Measurements from ENCODE around the gene SKOR2. TPM values are rescaled to one million over a fixed set of nuclear protein-coding genes. Genes with fewer than 3 reads are reported as not detected.

SKOR2 gene
- total RNA-seq, 4 donors from 2014 or later, result not detected

DNA sequence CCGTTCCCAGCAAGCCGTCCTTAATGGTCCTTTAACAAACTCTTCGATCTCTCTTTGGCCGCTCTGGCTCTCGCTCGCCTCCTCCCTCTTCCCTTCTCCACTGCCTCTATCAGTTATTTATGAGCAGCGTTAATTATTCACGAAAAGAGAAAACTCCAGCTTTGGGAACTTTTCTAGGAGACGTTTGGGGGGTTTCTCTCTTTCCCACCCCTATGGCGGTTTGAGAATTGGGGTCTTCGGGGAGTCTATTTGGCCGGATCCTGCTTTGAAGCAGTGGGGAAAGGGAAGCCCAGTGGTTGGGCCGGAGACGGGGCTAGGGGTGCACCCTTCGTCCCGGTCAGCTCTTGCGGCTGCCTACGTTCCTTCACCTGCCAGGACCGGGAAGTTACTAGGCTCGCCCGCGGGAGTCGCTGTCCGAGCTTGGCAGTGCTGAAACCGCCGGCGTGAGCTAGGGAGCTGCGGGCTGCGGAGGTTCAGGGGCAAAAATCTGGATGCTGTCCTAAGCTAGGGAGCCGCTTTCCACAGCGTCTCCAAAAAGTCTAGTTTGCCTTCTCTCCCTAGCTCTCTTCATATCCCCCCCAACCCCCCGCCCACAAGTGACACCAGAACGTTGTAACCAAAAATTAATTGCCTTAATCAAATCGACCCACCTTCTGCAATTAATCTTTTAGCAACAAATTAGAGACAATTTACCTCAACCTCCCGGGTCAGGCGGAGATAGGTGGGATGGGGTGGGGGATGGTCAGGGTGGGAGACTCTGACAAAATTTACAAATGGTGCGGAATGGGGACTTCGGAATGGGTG lies 8.9 kb upstream of the SKOR2 start:
- Histone ChIP-seq H3K27ac (no peak overlapping the region), H3K36me3 (no peaks in the 10 kb centered on the region), H3K9me3 (peaks cover 0 to 8% (median 0%) of the 10 kb centered on the region in 3 donors), H3K27me3 (peaks cover 6 to 100% (median 24%) of the 10 kb centered on the region in 4 donors), H3K4me3 (no peak overlapping the region), H3K4me1 (peaks cover 0 to 28% (median 8%) of the 10 kb centered on the region in 3 donors)
- DNase-seq, result no peak
- TF ChIP-seq, protein P1, sequence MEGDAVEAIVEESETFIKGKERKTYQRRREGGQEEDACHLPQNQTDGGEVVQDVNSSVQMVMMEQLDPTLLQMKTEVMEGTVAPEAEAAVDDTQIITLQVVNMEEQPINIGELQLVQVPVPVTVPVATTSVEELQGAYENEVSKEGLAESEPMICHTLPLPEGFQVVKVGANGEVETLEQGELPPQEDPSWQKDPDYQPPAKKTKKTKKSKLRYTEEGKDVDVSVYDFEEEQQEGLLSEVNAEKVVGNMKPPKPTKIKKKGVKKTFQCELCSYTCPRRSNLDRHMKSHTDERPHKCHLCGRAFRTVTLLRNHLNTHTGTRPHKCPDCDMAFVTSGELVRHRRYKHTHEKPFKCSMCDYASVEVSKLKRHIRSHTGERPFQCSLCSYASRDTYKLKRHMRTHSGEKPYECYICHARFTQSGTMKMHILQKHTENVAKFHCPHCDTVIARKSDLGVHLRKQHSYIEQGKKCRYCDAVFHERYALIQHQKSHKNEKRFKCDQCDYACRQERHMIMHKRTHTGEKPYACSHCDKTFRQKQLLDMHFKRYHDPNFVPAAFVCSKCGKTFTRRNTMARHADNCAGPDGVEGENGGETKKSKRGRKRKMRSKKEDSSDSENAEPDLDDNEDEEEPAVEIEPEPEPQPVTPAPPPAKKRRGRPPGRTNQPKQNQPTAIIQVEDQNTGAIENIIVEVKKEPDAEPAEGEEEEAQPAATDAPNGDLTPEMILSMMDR (IDR thresholded peaks at IDR 0.05), result no peak
- no peak for TF ChIP-seq POLR2A (IDR thresholded peaks at IDR 0.05)
- intact Hi-C loops (cut with DNase I), result no loop called here
- 14 to 20% methylated on average over 13 to 18 of the region's 38 CpGs for WGBS, 2 donors

DNA sequence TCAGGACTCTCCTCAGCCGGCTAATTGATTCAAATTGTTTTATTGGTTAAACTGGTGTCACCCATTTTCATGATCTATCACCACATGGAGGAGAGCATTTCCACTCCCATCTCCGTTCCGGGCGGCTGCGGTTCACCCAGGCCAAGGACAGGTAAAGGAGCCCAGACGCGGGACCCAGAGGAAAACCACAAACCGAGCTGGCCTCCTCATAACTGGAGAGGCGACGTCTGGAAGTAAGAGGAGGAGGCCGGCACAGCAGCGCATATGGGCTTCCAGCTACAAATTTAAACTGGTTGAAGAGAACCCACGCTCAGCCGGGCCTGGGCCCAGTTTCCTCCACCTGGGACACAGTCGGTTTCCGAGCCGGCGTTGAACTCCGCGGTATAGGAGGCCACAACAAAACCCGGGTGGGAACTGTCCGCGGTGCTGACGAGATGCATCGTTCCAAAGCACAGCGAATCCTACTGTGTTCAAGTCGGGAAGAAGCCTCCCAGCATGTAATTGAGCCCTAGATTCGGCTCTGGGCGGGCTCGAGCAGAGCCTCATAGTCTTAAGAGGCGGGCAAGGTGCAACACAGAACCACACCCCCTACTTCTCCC lies 3.0 kb upstream of the SKOR2 start:
- intact Hi-C loops (cut with DNase I), result loop anchor here (10.0 kb wide), 1 partner anchor 60 kb away; no protein-coding TSS in a partner anchor
- no peak for TF ChIP-seq POLR2A (IDR thresholded peaks at IDR 0.05)
- TF ChIP-seq, protein P1 (IDR thresholded peaks at IDR 0.05), result no peak
- Histone ChIP-seq H3K4me1 (no peaks in the 10 kb centered on the region), H3K27ac (no peak overlapping the region), H3K36me3 (no peaks in the 10 kb centered on the region), H3K4me3 (no peak overlapping the region), H3K9me3 (peaks cover 0 to 4% (median 0%) of the 10 kb centered on the region in 3 donors), H3K27me3 (peaks cover 11 to 100% (median 15%) of the 10 kb centered on the region in 4 donors)
- WGBS, 2 donors, result 0 to 4% methylated on average over 7 to 11 of the region's 31 CpGs
- DNase-seq, result no peak

DNA sequence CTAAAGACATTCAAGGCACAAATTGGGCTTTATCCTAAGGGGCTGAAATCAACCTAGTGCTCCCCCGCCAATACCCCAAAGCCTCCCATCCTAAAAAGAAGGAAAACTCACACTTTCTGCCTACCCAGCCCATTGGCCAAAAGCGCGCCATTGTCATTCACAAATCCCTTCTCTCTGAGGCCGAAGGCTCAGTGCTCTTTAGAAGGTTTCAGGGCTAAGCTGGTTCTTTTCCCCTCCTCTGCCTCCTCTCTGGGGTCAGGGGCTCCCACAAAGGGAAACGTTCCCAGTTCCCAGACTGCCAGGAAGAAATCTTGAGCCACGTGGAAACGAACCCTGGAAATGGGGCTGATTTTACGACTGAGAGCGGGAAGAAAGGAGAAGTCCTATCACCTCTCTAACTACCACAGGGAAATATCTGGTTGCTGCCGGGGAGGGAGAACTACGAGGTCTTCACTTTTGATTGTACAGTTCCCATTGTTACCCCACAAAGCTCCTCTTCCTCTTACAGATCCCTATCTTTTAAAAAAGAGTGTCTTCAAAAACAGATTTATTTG lies 1.7 kb upstream of the SKOR2 start:
- intact Hi-C loops (cut with DNase I), result loop anchor here (10.0 kb wide), 1 partner anchor 62 kb away; no protein-coding TSS in a partner anchor
- 10 to 11% methylated on average over 7 to 9 of the region's 11 CpGs for WGBS, 2 donors

DNA sequence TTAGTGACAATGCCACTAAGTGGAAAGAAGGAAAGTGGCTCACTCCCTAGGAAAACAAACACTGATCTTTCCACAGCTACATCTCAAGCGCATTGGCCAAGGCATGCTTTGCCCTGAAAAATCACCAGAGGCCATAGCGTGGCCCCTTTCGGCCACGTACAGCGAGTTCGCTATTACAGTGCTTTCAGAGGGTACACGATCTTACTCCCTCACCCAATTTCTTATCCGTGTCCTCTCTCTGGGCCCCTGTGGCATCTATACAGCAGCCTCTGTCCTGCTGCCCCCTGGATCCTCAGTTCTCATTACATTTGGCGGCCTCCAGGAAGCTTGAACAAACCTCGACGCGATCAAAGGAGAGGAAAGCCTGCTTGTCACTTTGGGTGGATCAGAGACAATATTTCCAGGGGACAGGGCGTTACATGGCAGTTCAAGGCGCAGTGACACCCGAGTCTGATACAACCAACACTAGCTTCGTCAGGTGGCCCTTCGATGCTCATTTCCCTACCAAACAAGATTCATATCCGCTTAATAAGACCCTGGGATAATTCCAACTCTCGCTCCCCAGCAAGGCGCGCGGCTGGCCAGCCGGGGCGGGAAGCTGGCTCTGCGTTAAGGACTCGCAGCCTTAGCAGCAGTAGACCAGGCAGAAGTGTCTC lies 941 bp downstream of the SKOR2 start:
- 9 to 12% methylated on average over 17 to 25 of the region's 26 CpGs for WGBS, 2 donors

More for the DNA sequence above, 1.7 kb upstream of the SKOR2 start:
- Histone ChIP-seq H3K4me1 (no peaks in the 10 kb centered on the region), H3K27me3 (peaks cover 17 to 100% (median 24%) of the 10 kb centered on the region in 4 donors), H3K27ac (no peak overlapping the region), H3K9me3 (peaks cover 0 to 8% (median 0%) of the 10 kb centered on the region in 3 donors), H3K4me3 (no peak overlapping the region), H3K36me3 (no peaks in the 10 kb centered on the region)
- no peak for TF ChIP-seq POLR2A (IDR thresholded peaks at IDR 0.05)
- TF ChIP-seq, protein P1 (IDR thresholded peaks at IDR 0.05), result no peak
- DNase-seq, result no peak

More for the DNA sequence above, 941 bp downstream of the SKOR2 start:
- no peak overlapping the region for H3K27ac ChIP-seq
- H3K9me3 ChIP-seq, result peaks cover 0 to 8% (median 0%) of the 10 kb centered on the region in 3 donors
- DNase-seq, result no peak
- H3K27me3 ChIP-seq, result peaks cover 25 to 100% (median 30%) of the 10 kb centered on the region in 4 donors
- no peak for TF ChIP-seq POLR2A (IDR thresholded peaks at IDR 0.05)
- TF ChIP-seq, protein P1 (IDR thresholded peaks at IDR 0.05), result no peak
- no peak overlapping the region for H3K4me3 ChIP-seq
- H3K36me3 ChIP-seq, result no peaks in the 10 kb centered on the region
- peaks cover 0 to 16% (median 13%) of the 10 kb centered on the region in 3 donors for H3K4me1 ChIP-seq
- intact Hi-C loops (cut with DNase I), result loop anchor here (10.0 kb wide), 1 partner anchor 64 kb away; no protein-coding TSS in a partner anchor

Measured in esophagus squamous epithelium (tissue), 5 donors.